Activated naive CD4-positive, alpha-beta T cell treated with anti-CD3 and anti-CD28 coated beads, Interleukin-2, amount 50 U/mL, for 16 hours (primary cell): ENCODE data around the gene DKK3.

ENCODE experiments used
- DNase-seq: peaks from one replicate; pipeline ENCODE4 v3.0.0-alpha.2; 2020

The DKK3 gene

GRCh38 chr11:11966354-11966741 is 42.1 kb downstream of the DKK3 start:
- no peak for DNase-seq

- no peak for DNase-seq
Measured at GRCh38 chr11:11965656-11966353, 42.6 kb downstream of the DKK3 start.

- DNase-seq, result no peak
Measured at GRCh38 chr11:11965192-11965591, 43.2 kb downstream of the DKK3 start.

DNA sequence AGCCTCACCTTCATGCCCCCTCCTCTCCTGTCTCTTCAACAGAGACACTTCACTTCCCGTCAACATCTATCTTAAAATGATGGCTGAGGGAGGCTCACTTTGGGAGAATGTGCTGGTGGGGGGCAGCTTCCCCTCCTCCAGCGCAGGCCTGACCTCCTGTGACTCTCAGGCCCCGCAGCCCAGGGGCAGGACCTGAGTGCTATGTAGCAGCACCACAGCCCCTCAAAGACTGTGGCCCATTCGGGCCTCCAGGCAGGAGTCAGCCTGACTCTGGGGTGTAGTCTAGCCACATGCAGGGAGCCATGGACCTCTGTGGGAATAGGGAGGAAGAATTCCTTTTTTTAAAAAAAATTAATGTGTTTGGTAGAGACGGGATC is 43.7 kb downstream of the DKK3 start:
- no peak for DNase-seq

DNA sequence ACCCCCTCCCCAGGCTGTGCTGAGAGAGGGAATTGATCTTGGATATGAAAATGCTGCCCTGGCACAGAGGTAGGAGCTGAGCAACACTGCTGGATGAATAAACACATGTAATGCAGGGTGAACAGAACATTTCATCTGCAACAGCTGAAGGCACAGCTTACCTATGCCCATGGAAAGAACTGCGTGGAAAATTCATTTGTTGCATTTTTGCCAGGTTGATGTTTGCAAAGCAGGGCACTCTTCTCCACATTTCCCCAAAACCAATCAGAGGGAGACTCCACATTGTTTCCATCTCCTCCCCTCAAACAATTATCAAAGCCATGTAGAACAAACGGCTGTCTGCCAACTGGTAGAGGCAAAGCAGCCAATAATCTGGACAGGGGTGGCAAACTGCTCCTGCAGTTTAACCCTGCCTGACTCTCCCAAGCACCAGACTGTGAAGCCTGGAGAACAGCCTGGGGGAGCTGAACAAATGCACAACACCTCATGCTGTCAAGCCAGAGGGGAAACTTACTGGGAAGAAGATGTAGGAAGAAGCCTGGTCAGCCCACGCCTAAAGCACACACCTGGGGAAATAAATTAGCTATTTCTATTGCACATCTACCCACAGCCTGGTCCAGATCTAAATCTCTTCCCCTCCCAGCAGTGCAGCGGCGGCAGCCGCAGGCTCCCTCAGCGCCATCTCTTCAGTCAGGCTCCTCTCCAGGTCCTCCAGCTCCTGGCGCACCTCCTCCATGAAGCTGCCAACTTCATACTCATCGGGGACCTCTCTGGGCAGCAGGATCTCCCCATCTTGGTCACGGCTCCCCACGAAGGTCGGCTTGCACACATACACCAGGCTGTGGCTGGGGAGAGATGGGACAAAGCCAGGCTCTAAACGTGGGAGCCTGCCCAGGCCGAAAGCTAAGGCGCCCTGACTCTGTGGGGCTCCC is 44.3 kb downstream of the DKK3 start:
- DNase-seq, result no peak

- no peak for DNase-seq
Measured at GRCh38 chr11:11963067-11963466, 45.4 kb downstream of the DKK3 start.

DNA sequence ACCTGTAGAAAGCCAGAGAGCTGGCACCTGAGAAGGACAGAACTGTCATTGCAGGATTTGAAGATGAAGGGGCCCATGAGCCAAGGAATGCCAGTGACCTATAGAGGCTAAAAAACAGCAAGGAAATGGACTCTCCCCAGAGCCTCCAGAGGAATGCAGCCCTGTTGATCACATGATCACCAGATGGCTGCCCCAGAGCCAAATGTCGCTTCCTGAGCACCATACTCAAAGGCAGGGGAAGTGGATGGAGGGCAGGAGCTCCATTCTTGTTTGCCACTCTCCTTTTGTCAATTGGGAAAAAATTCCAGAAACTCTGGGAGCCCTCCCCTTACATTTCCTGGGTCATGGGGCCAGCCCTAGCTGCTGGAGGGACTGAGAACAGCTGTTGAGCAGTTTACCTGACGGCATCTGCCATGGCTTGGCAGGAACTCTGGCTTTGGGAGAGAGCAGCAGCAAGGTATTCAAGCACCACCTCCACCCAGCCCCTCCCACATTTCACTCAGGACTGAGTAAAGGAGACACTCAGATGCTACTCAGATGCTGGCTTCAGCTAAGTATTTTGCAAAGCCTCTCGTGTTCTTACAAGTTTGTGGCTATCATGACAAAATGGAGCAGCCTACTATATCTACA is 46.9 kb downstream of the DKK3 start:
- no peak for DNase-seq

DNA sequence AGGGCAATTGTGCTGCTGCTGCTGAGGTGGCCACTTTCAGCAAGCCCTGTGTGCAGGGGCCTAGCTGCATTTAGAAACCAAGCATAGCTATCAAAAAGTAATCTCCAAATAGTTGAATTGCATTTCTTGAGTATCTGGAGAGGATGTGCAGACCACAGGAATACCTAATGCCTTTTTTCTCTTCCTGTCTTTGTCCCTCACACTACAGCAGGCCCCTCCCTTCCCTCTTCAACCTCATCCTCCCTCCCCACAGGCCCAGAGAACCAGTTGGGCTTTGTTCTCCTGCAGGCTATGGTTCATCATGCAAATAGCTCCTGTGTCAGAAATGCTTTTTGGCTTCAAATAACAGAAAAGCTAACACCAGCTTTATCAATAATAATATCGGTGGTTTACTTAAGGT is 47.7 kb downstream of the DKK3 start:
- no peak for DNase-seq

- DNase-seq, result no peak
Measured at GRCh38 chr11:11959601-11960000, 48.8 kb downstream of the DKK3 start.

- DNase-seq, result no peak
Measured at GRCh38 chr11:11958403-11959231, 49.8 kb downstream of the DKK3 start.

- DNase-seq, result no peak
Measured at GRCh38 chr11:11956006-11956405, 52.4 kb downstream of the DKK3 start.

- DNase-seq, result no peak
Measured at GRCh38 chr11:11952036-11952435, 56.4 kb downstream of the DKK3 start.

- no peak for DNase-seq
Measured at GRCh38 chr11:11949482-11949881, 58.9 kb downstream of the DKK3 start.

- no peak for DNase-seq
Measured at GRCh38 chr11:11948242-11948947, 60.0 kb downstream of the DKK3 start.

GRCh38 chr11:11947825-11948224 is 60.6 kb downstream of the DKK3 start:
- no peak for DNase-seq

DNA sequence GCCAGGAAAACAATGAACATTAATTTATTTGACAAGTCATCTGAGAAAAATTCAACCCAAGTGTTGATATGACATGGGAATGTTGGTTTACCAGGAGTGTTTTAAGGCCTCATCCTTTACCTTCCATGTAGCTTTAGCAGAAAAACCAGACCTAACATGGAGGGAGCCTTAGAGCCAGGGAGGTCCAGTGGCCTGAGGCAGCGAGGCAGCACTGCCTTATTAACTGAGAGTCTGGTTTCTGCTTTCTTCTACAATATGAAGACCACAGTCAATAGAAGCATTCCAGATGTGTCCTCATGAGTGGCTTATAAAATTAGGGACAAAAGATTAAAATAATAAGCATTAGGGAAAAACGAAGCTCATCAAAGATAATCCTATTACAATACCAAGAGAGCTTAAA is 61.5 kb downstream of the DKK3 start:
- DNase-seq, result no peak

GRCh38 chr11:11946180-11946579 is 62.2 kb downstream of the DKK3 start:
- DNase-seq, result no peak

DNA sequence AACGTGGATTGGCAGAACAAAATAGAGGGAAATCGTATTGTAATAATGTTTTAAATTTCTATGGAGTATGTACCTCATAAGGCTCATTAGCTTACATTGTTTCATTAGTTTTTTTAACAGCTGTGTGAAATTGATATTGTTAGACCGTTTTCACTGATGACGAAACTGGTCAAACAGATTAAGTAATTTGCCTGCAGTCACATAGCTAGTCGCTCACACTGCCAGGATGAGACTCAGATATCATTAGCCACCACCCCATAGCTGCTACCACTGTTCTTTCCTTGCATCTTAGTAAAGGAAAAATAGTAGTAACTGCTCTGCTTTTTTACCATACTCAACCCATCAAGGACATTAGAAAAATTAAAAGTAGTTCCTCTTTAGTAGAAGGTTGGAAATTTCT is 64.0 kb downstream of the DKK3 start:
- DNase-seq, result no peak

DNA sequence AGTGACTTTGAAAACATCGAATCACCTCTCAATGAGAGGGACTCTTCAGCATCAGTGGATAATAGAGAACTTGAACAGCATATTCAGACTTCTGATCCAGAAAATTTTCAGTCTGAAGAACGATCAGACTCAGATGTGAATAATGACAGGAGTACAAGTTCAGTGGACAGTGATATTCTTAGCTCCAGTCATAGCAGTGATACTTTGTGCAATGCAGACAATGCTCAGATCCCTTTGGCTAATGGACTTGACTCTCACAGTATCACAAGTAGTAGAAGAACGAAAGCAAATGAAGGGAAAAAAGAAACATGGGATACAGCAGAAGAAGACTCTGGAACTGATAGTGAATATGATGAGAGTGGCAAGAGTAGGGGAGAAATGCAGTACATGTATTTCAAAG is 65.8 kb downstream of the DKK3 start:
- DNase-seq, result no peak

GRCh38 chr11:11940551-11940950 is 67.9 kb downstream of the DKK3 start:
- no peak for DNase-seq

- no peak for DNase-seq
Measured at GRCh38 chr11:11937957-11938356, 70.5 kb downstream of the DKK3 start.

DNA sequence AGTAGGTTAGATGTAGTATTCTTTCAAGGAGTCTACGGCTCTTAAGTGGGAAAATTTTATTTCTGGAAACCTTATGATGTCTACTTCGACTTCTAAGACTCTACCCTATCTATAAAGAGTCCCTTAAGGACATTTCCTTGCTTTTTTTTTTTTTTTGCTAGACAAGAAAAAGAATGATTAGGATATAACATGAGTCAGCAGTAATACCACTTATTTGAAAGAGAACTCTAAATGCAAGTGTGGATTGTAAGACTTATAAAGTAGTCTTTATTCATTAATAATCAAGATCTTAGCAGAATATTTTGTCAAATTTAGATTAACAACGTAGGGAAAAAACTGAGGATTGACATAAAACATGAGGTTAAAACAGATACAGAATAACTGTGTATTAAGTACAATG is 71.0 kb downstream of the DKK3 start:
- DNase-seq, result no peak
